ENCODE data around the gene HOXA11.

The HOXA11 gene

DNA sequence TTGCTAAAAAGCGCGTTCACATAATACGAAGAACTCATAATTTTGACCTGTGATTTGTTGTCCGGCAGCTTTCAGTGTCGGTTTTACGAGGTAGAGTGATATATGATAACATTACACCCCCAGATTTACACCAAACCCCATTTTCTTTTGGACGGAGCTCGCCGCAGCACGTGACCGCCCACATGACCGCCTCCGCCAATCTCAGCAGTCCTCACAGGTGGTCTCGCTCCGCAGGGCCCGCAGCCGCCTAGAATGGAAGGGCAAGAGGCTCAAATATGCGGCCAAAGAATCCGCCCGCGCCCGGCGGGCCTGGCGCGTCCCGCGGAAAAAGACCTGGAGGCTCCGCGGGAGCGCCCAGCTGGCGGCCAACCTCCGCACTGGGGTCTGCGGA is 28.5 kb downstream of the HOXA11 start, which contains the start of gene HOXA7:
HOXA7 (minus strand) TSS at position 168 of the 391 bp plus-strand sequence; CDS start at position 38, 130 bp downstream.
- Histone ChIP-seq H3K4me3 (ENCODE audit: low read length) (peak within 1 kb of the TSS; percentile 86), H3K4me2 (ENCODE audit: low read length) (peak within 1 kb of the TSS; percentile 87), H3K9me3 (replicated peaks; ENCODE audit: low read length) (no peaks in the 10 kb centered on the region), H3K9ac (ENCODE audit: low read depth, low read length) (peak within 1 kb of the TSS; percentile 80), H3K36me3 (ENCODE audit: insufficient read depth, low read length) (no peaks in the 10 kb centered on the region), H3K4me1 (ENCODE audit: control insufficient read depth, insufficient read depth, low read length) (peaks cover 42% of the 10 kb centered on the region), H3K27me3 (ENCODE audit: control insufficient read depth, insufficient read depth, low read length) (no peaks in the 10 kb centered on the region)

DNA sequence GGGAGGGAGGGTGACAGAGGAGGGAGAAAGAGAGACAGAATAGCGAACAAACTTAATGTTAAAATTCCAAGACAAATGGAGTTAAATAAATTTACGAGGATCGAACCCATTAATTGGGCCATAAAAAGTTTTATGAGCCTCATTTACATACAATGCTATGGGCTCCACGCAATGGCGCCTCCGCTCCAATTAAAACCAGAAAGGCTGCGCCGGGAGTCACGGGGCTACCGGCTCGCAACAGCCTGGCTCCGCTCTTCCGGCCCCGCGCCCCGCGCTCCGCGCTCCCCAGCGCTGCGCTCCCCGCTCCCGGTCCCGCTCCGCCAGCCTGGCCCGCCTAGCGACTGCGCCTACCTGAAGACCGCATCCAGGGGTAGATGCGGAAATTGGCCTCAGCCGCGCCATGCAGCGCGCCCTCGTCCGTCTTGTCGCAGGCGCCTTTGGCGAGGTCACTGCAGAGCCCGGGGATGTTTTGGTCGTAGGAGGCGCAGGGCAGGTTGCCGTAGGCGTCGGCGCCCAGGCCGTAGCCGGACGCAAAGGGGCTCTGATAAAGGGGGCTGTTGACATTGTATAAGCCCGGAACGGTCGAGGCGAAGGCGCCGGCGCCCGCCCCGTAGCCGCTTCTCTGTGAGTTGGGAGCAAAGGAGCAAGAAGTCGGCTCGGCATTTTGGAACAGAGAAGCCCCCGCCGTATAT is 29.1 kb downstream of the HOXA11 start:
- Histone ChIP-seq H3K27me3 (ENCODE audit: control insufficient read depth, insufficient read depth, low read length) (no peaks in the 10 kb centered on the region), H3K9me3 (replicated peaks; ENCODE audit: low read length) (no peaks in the 10 kb centered on the region), H3K4me1 (ENCODE audit: control insufficient read depth, insufficient read depth, low read length) (peaks cover 39% of the 10 kb centered on the region), H3K36me3 (ENCODE audit: insufficient read depth, low read length) (no peaks in the 10 kb centered on the region), H3K4me3 (ENCODE audit: low read length) (peak overlapping the region; percentile 86), H3K4me2 (ENCODE audit: low read length) (peak overlapping the region; percentile 87), H3K9ac (ENCODE audit: low read depth, low read length) (peak overlapping the region; percentile 80)

GRCh38 chr7:27154901-27155815 is 29.9 kb downstream of the HOXA11 start:
- no peaks in the 10 kb centered on the region for H3K9me3 ChIP-seq (replicated peaks; ENCODE audit: low read length)
- H3K27me3 ChIP-seq (ENCODE audit: control insufficient read depth, insufficient read depth, low read length): no peaks in the 10 kb centered on the region
- H3K4me3 ChIP-seq (ENCODE audit: low read length): peak overlapping the region; percentile 86
- no peaks in the 10 kb centered on the region for H3K36me3 ChIP-seq (ENCODE audit: insufficient read depth, low read length)
- peaks cover 36% of the 10 kb centered on the region for H3K4me1 ChIP-seq (ENCODE audit: control insufficient read depth, insufficient read depth, low read length)
- H3K4me2 ChIP-seq (ENCODE audit: low read length): peak overlapping the region; percentile 87
- peak overlapping the region; percentile 80 for H3K9ac ChIP-seq (ENCODE audit: low read depth, low read length)

GRCh38 chr7:27154369-27154768 is 30.7 kb downstream of the HOXA11 start:
- no peak overlapping the region for H3K9ac ChIP-seq (ENCODE audit: low read depth, low read length)
- H3K9me3 ChIP-seq (replicated peaks; ENCODE audit: low read length): no peaks in the 10 kb centered on the region
- peak overlapping the region; percentile 87 for H3K4me2 ChIP-seq (ENCODE audit: low read length)
- no peaks in the 10 kb centered on the region for H3K27me3 ChIP-seq (ENCODE audit: control insufficient read depth, insufficient read depth, low read length)
- no peaks in the 10 kb centered on the region for H3K36me3 ChIP-seq (ENCODE audit: insufficient read depth, low read length)
- H3K4me1 ChIP-seq (ENCODE audit: control insufficient read depth, insufficient read depth, low read length): peaks cover 40% of the 10 kb centered on the region
- H3K4me3 ChIP-seq (ENCODE audit: low read length): no peak overlapping the region

DNA sequence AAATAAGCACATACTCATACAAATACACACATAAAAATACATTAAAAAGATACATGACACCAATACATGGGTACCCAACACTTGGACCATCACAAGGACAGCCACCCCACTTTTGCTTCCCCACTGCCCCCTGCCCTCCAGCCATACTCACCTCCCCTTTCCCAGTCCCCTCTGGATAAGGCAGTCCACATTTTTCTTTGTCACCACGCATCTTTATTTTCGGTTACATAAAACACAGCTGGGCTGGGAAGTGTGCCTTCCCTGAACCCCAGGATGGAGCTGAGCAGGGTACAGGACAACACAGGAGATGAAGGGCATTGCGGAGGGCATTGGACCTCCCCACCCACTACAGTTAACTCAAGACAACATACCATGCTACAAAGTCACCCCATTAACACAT is 31.5 kb downstream of the HOXA11 start:
- Histone ChIP-seq H3K4me3 (ENCODE audit: low read length) (no peak overlapping the region), H3K9me3 (replicated peaks; ENCODE audit: low read length) (no peaks in the 10 kb centered on the region), H3K36me3 (ENCODE audit: insufficient read depth, low read length) (no peaks in the 10 kb centered on the region), H3K27me3 (ENCODE audit: control insufficient read depth, insufficient read depth, low read length) (no peaks in the 10 kb centered on the region), H3K4me2 (ENCODE audit: low read length) (peak overlapping the region; percentile 98), H3K4me1 (ENCODE audit: control insufficient read depth, insufficient read depth, low read length) (peaks cover 49% of the 10 kb centered on the region), H3K9ac (ENCODE audit: low read depth, low read length) (no peak overlapping the region)

GRCh38 chr7:27152816-27153442 is 32.1 kb downstream of the HOXA11 start:
- H3K9ac ChIP-seq (ENCODE audit: low read depth, low read length): peak overlapping the region; percentile 89
- no peaks in the 10 kb centered on the region for H3K27me3 ChIP-seq (ENCODE audit: control insufficient read depth, insufficient read depth, low read length)
- no peaks in the 10 kb centered on the region for H3K9me3 ChIP-seq (replicated peaks; ENCODE audit: low read length)
- H3K4me2 ChIP-seq (ENCODE audit: low read length): peak overlapping the region; percentile 98
- H3K4me1 ChIP-seq (ENCODE audit: control insufficient read depth, insufficient read depth, low read length): peaks cover 55% of the 10 kb centered on the region
- peak overlapping the region; percentile 83 for H3K4me3 ChIP-seq (ENCODE audit: low read length)
- no peaks in the 10 kb centered on the region for H3K36me3 ChIP-seq (ENCODE audit: insufficient read depth, low read length)

GRCh38 chr7:27151931-27152815 is 32.9 kb downstream of the HOXA11 start, which contains the start of gene HOXA3:
Gene HOXA3 (minus strand): TSS chr7:27152583. CDS start chr7:27110640, 41,943 bp downstream.
- H3K4me3 ChIP-seq (ENCODE audit: low read length): peak within 1 kb of the TSS; percentile 83
- H3K27me3 ChIP-seq (ENCODE audit: control insufficient read depth, insufficient read depth, low read length): no peaks in the 10 kb centered on the region

GRCh38 chr7:27151341-27151930 is 33.6 kb downstream of the HOXA11 start:
- peaks cover 60% of the 10 kb centered on the region for H3K4me1 ChIP-seq (ENCODE audit: control insufficient read depth, insufficient read depth, low read length)
- peaks cover 4% of the 10 kb centered on the region for H3K36me3 ChIP-seq (ENCODE audit: insufficient read depth, low read length)
- H3K4me3 ChIP-seq (ENCODE audit: low read length): peak overlapping the region; percentile 83
- peak overlapping the region; percentile 98 for H3K4me2 ChIP-seq (ENCODE audit: low read length)
- no peaks in the 10 kb centered on the region for H3K27me3 ChIP-seq (ENCODE audit: control insufficient read depth, insufficient read depth, low read length)
- peak overlapping the region; percentile 89 for H3K9ac ChIP-seq (ENCODE audit: low read depth, low read length)
- no peaks in the 10 kb centered on the region for H3K9me3 ChIP-seq (replicated peaks; ENCODE audit: low read length)

More at GRCh38 chr7:27151931-27152815, 32.9 kb downstream of the HOXA11 start, which contains the start of gene HOXA3:
- Histone ChIP-seq H3K36me3 (ENCODE audit: insufficient read depth, low read length) (no peaks in the 10 kb centered on the region), H3K4me1 (ENCODE audit: control insufficient read depth, insufficient read depth, low read length) (peaks cover 60% of the 10 kb centered on the region), H3K9ac (ENCODE audit: low read depth, low read length) (peak within 1 kb of the TSS; percentile 89), H3K9me3 (replicated peaks; ENCODE audit: low read length) (no peaks in the 10 kb centered on the region), H3K4me2 (ENCODE audit: low read length) (peak within 1 kb of the TSS; percentile 98)

DNA sequence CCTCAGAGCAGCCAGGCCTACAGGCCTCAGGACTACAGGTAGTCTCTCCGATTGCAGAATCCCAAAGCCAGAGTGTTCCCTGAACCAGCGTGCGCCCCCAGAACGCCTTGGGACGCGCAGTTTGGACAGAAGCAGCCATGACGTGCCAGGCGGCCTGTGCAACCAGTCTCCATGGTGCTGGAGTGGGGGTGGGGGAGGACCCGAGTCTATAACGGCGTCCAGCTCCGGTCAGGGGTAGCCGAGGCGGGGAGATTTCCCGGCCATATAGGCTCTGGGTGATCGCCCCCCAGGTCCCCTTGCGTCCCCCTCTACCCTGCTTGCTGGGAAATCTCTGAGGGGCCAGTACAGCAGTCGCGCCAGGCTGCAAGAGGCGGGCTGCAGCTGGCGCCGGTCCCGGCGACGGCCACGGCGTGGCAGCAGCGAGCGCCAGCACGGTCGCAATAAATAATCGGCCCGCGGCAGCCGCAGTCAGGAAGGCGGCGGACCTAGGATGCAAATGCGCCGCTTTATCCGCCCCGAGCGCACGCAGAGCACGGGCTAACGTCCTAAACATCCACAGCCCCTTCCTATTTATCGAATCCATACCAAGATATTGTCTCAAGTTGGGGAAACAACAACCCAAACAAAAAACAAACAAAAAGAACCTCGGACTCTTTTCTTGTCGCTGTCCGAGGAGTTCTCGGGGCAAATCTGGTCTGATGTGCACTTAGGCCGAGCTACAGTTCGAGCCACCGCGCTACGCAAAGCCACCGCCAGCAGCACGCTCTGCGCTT is 34.3 kb downstream of the HOXA11 start:
- peaks cover 11% of the 10 kb centered on the region for H3K36me3 ChIP-seq (ENCODE audit: insufficient read depth, low read length)
- H3K4me2 ChIP-seq (ENCODE audit: low read length): peak overlapping the region; percentile 98
- H3K4me1 ChIP-seq (ENCODE audit: control insufficient read depth, insufficient read depth, low read length): peaks cover 60% of the 10 kb centered on the region
- H3K4me3 ChIP-seq (ENCODE audit: low read length): peak overlapping the region; percentile 83
- H3K27me3 ChIP-seq (ENCODE audit: control insufficient read depth, insufficient read depth, low read length): no peaks in the 10 kb centered on the region
- H3K9ac ChIP-seq (ENCODE audit: low read depth, low read length): peak overlapping the region; percentile 89
- no peaks in the 10 kb centered on the region for H3K9me3 ChIP-seq (replicated peaks; ENCODE audit: low read length)

Measured in skeletal muscle satellite cell (primary cell).